EH (cell line): ENCODE results near the gene DOCK1.

Source experiments
- DNase-seq: peaks from one replicate; pipeline ENCODE4 v3.0.0-alpha.2; 2015; ENCODE audit warnings: low read depth

Gene DOCK1

GRCh38 chr10:127142856-127143255, 237.6 kb downstream of the DOCK1 start:
- DNase-seq = no peak

- DNase-seq = peak; percentile 82
Measured at GRCh38 chr10:127145173-127145572, 239.9 kb downstream of the DOCK1 start.

- no peak for DNase-seq
Measured at GRCh38 chr10:127146661-127147060, 241.4 kb downstream of the DOCK1 start.

DNA sequence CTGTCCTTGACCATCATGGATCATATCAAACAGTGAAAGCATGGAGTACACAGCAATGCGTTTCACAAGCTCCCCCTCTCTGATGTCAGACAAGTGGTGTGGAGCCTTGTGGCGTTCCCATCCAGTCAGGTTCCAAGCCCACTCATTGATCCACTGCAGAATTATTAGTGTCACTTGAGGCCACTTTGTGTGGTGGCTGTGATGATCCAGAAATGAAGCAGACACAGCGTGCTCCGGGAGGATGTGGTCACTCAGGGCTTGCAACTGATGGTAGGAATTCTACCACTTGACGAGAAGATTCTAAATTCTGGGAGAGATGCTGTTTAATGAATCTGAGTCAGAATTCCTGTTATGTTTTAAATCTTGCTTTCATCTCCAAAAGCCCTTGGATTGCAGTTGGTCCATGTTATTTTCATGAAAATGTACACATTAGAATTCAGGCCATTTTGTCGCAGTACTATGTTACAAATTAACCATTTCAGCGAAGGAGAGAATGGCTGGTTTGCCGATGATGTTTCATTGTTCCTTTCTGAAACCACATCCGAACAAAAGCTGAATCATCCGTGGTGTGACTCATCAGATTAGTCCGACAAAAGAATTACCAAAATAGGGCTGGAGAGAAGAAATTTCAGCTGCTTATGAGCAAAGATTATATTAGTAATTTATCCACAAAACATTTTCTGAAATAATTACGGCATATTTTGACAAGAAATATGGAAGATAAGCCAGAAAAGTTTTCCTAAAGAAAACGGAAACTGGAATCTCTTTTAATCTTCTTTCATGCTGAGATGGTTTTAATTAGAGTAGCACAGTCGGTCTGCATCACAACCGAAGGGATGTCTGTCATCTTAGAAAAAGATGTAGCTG, 243.1 kb downstream of the DOCK1 start:
- DNase-seq = peak; percentile 89

DNA sequence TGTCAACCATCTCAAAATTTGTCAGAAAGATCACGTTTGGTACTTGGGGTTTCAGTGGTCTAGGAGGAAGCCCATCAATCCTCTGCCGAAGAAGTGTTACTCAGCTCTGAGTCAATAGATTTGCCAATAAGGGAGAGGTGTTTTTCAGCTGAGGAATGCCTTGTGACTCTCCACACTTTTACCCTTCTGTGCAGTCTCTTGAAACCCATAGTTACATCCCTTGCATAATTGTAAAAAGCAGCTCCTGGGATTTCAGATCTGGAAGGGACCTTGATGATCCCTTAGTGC, 243.6 kb downstream of the DOCK1 start:
- peak; percentile 84 for DNase-seq

DNA sequence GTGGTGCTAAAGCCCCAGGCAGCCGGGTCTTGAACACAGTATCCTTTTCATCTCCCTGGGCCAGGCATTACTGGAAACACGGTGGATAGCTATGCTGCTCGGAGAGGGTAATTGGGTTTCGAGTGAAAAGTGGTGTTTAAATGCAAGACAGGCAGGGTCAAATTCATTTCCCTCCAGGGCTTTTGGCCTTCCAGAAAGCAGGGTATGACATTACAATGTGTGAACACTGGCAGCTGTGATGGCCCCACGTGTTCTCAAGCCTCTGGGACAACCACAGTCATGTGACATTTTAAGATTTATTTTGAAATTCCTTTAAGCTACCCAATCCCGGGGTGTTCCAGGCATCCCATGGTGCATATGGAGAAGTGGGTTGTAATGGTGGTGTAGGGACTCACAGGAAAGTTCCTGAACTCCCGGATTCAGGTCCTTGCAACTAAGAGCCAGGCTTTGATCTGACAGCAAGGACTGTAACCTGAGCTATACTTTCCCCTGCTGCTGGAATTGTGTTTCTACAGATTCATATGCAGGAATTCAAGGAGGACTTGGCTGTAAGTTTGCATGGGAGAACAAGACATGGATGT, 244.4 kb downstream of the DOCK1 start:
- DNase-seq = peak; percentile 72

- DNase-seq = peak; percentile 68
Measured at GRCh38 chr10:127150136-127150535, 244.9 kb downstream of the DOCK1 start.

DNA sequence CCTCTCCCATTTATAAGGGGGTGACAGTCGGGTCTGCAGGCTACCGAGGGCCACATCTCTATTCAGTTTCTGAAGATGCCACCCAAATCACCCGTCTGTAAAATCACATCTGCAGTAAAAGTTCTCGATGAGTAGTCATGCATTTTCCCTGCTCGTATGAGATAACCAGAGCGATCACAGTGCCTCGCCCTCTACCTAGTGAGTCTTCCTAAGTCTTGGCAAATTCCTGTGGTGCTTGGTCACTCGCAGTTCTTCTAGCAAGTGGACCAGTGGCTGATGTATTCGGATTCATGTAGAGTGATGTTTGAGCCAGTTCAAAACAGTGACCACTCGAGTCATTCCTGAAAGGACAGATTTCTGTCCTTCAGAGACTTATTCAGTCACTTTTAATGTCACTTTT, 246.3 kb downstream of the DOCK1 start:
- peak; percentile 4 for DNase-seq

DNA sequence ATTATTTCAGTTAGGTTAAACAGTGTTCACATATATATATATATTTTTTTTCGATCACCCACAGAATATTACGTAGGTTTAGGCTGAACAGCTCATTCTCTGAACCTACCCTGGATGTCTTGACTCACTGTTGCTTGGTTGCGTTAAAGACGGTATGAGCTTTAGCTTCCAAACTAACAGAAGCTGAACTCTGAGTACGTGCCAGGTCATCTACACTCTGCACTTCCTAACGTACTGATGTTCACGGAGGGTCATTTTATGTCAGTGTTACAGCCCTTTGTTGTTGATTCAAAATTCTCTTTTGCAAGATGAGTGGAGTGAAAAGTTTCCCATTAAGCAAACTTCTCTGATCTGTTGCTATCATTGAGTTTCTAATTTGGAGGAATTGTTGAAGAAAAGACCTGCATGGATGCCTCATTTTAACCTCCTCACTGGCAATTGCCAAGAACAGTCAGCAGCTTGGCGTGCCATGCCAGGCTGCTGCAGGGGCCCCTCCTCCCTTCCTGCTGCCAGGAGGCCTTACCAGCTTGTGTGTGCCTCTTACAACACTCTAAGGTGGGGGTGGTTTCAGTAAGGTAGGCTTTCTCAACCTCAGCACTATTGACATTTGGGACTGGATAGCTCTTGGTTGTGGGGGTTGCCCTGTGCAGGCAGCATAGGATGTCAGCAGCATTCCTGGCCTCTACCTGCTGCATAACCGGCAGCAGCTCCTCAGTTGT, 246.9 kb downstream of the DOCK1 start:
- no peak for DNase-seq

GRCh38 chr10:127153181-127153580, 248.0 kb downstream of the DOCK1 start:
- peak; percentile 49 for DNase-seq

DNA sequence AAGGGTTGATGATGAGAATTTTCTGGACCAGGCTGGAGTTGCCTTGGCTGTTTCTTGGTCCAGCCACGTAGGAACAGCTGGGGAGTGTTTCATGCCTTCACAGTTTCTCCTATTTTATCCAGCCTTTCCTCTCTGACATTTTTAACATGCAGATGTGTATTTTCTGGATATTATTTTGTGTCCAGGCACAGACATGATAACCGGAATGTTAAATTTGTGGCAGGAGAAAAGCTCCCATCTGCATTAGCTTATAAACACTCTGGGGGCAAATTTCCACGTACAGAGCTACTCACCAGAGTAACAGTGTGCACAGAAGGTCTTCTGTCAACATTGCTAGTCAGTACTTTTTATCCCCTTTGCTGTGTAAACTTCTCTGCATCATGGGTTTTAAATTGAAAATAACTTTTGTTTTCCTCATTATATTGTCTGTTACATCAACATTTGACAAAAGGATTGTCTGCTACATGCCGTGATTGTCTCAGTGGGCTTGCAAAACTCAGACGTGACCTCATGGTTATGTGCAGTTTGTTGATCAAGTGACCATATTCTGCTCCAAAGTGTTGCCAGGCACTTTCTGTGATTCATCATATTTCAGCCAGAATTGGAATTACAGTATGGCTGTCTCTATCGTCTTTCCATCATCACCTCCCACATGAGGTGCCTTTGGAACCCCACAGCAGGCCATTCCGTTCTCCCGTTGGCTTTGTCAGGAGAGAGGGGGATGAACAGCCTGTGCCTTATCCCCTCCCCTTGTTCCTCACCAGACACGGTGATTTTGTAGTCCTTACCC, 249.8 kb downstream of the DOCK1 start:
- no peak for DNase-seq

DNA sequence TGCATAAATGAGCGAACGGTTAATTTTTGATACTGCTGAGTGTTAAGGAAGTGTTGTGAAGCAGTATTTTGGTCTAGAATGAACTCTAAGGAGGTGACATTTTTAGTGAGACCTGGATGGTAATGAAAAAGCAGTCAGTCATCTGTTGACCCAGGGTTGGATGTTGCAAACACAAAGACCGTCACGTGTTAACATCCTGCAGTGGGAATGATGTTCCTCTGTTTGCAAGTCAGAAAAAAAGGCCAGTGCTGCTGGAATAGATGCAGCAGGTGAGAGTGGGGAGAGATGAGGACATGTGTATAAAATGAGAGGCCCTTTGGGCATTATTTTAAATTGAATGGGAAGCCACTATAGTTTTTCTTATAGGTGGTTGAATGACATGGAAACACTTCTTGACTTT, 251.9 kb downstream of the DOCK1 start:
- no peak for DNase-seq

- peak; percentile 61 for DNase-seq
Measured at GRCh38 chr10:127157506-127158200, 252.4 kb downstream of the DOCK1 start.

GRCh38 chr10:127158662-127159061, 253.4 kb downstream of the DOCK1 start:
- peak; percentile 7 for DNase-seq

DNA sequence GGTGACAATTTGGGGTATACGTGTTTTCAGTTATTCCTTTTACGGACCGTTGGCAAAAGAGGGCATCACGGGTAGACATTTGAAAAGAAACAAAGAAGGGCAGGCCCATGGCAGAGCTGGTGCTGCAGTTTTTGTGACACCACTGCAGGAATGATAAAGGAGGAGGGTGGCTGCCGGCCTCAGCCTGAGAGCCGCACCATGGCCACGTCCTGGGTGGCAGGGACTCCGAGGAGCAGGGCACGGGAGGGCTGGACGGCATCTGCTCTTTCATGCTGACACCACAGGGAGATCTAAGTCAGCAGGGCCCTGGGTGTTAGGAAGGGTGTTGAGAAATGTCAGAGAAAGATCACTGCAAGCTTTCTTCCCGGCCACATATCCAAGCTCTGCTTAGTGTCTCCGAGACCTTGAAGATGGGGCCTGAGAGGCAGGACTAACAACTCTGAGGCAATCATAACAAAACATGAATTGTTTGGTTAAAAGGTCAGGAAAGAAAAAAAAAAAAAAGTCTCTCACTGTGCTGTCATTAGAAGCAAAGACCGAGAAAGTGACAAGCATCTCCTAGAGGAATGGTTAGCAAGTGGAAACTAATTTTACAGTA, 254.5 kb downstream of the DOCK1 start:
- DNase-seq = no peak

GRCh38 chr10:127161482-127161881, 256.3 kb downstream of the DOCK1 start:
- DNase-seq = no peak

DNA sequence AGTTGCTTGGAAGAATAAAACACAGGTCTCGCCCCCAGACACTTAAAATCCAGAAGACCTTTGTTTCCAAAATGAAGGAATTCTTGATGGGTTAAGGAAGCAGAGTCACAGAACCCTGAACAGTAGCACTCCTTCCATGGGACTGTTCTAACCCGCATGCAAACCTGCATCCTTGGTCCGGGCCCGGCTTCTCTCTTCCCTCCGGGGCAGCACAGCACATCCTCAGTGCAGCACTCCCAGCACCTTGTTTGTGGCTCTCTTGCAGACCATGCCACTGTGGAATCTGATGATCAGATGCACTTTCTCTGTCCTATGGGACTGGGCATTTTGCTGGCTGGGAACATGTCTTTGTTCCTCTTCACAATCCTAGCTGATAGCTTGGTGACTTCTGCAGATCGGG, 257.6 kb downstream of the DOCK1 start:
- no peak for DNase-seq

GRCh38 chr10:127168261-127168660, 263.0 kb downstream of the DOCK1 start:
- DNase-seq = no peak

DNA sequence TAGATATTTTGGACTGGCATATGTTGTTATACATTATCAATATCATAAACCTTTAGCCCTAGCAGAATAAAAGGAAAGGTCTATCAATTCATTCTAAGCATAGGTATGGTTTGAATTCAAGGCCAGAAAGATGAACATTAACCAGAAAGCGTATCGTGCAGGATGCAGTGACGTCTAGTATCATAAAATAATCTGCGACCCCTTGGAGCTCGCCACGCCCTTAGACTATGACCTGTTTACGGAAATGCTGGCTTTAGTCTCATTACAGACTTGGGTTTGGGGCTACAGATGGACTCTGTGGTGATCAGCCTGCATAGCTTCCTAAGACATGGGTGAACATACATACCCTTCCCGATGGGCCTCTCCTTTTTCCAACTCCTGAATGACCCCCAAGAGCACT, 269.6 kb downstream of the DOCK1 start:
- DNase-seq = no peak

DNA sequence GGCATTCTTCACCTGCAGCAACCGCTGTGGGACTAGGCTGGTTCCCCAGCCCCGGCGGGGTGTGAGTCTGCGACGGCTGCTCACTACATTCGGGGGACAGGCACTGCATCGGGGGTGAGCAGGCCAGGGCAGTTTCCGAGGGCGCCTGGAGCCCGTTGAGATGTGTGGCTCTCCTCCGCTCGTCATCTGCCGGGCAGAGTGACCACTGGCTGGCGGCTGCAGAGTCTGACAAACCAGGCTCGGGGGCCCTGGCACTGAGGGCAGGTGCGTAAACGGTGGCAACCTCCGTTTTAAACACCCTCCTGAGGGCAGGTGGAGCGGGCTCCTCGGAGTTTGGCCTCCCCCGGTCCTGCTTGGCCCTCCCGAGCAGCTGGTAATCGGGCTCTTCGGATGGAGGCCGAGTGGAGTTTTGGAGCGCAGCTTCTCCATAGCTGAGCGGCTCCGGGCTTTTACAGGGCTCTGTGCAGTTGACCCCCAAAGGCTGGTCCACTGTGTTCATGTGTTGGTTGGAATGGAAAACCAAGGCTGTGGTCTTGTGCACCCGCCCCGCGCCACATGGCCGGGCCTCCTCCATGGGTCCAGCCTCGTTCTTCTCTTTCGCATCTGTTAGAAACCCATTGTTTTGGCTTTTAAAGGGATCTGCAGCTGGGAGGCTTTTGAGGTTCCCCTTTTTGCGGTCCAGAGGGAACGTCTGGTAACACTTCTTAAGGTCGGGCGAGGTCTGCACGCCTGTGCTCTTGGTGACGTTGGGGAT, 270.3 kb downstream of the DOCK1 start:
- no peak for DNase-seq

- no peak for DNase-seq
Measured at GRCh38 chr10:127176649-127177048, 271.4 kb downstream of the DOCK1 start.
